RWPE1 (cell line): ENCODE data around the gene LRP1B.
"Not testable (repeated sequence)": the region's sequence is repeated elsewhere in the genome, so short reads cannot be mapped to it uniquely, and the experiment has no call there.

Experiments used
- CTCF ChIA-PET: fragments of 350-600 bp; sonication (Branson Sonifier 250); formaldehyde crosslinking; extraction: SDS; loops from one replicate; lab custom pipeline; 2021; lab: Yijun Ruan, JAX
- POLR2A ChIA-PET: fragments of 400-600 bp; formaldehyde crosslinking; extraction: SDS; loops from one replicate; lab custom pipeline; 2020; ENCODE audit warnings: antibody characterized with exemption; ENCODE audit not compliant: low non-redundant PET; lab: Yijun Ruan, JAX
- DNase-seq: peaks from one replicate; pipeline ENCODE4 v3.0.0; 2012; ENCODE audit warnings: low spot score
- H3K27ac ChIP-seq: fragments of 450-650 bp; 2 replicates; pipeline ENCODE4 v1.5.1; 2017
- CTCF ChIP-seq: fragments of 450-650 bp; conservative IDR thresholded peaks from 2 replicates; pipeline ENCODE4 v1.5.1; 2017; ENCODE audit warnings: low read depth, mild to moderate bottlenecking

The LRP1B gene

GRCh38 chr2:140567734-140568133 lies 1563.1 kb downstream of the LRP1B start:
- CTCF ChIA-PET = no interaction called here
- no peak for TF ChIP-seq CTCF
- H3K27ac ChIP-seq = no peak overlapping the region
- POLR2A ChIA-PET = no interaction called here
- no peak for DNase-seq

GRCh38 chr2:140565756-140566155 lies 1565.1 kb downstream of the LRP1B start:
- ChIA-PET CTCF (interaction anchor here (0.5 to 0.6 kb wide), 2 partner anchors 79 to 446 kb away, joined by 3 to 5 read pairs; no protein-coding TSS in a partner anchor), POLR2A (no interaction called here)
- TF ChIP-seq CTCF = no peak
- no peak for DNase-seq
- H3K27ac ChIP-seq = no peak overlapping the region

GRCh38 chr2:140555701-140556100 lies 1575.1 kb downstream of the LRP1B start:
- no peak overlapping the region for H3K27ac ChIP-seq
- no peak for TF ChIP-seq CTCF
- CTCF ChIA-PET = interaction anchor here (0.6 kb wide), 1 partner anchor 1613 kb away, joined by 3 read pairs; no protein-coding TSS in a partner anchor
- POLR2A ChIA-PET = no interaction called here
- DNase-seq = no peak

- CTCF ChIA-PET = no interaction called here
Measured at GRCh38 chr2:140552634-140553033, 1578.2 kb downstream of the LRP1B start.

GRCh38 chr2:140551287-140551686 lies 1579.5 kb downstream of the LRP1B start:
- POLR2A ChIA-PET = no interaction called here
- TF ChIP-seq CTCF = no peak
- no peak for DNase-seq
- CTCF ChIA-PET = interaction anchor here (0.5 kb wide), 1 partner anchor 209 kb away, joined by 3 read pairs; no protein-coding TSS in a partner anchor
- no peak overlapping the region for H3K27ac ChIP-seq

More at GRCh38 chr2:140552634-140553033, 1578.2 kb downstream of the LRP1B start:
- POLR2A ChIA-PET = no interaction called here
- DNase-seq = no peak
- no peak overlapping the region for H3K27ac ChIP-seq
- TF ChIP-seq CTCF = no peak

GRCh38 chr2:140550821-140551220 lies 1580.0 kb downstream of the LRP1B start:
- POLR2A ChIA-PET = no interaction called here
- no peak for TF ChIP-seq CTCF
- no peak overlapping the region for H3K27ac ChIP-seq
- CTCF ChIA-PET = no interaction called here
- no peak for DNase-seq

- CTCF ChIA-PET = interaction anchor here (0.6 to 0.7 kb wide), 3 partner anchors 33 to 866 kb away, joined by 3 to 5 read pairs (median 3); no protein-coding TSS in a partner anchor
- H3K27ac ChIP-seq, DNase-seq, POLR2A ChIA-PET: not testable (repeated sequence)
Measured at GRCh38 chr2:140544769-140545168, 1586.0 kb downstream of the LRP1B start.
